Urinary bladder (tissue), 4 donors: ENCODE results near the gene CAPN13. TPM values are rescaled to one million over a fixed set of nuclear protein-coding genes. Genes with fewer than 3 reads are reported as not detected.

Experiments
- DNase-seq: peaks from one replicate; pipeline ENCODE4 v3.0.0-alpha.2; 2015; ENCODE audit errors: extremely low spot score
- H3K27ac ChIP-seq: one replicate; pipeline ENCODE4 v1.5.1; 2013; ENCODE audit warnings: low read depth, mild to moderate bottlenecking, moderate library complexity
- H3K36me3 ChIP-seq: one replicate; pipeline ENCODE4 v1.6.1; 2013; ENCODE audit warnings: mild to moderate bottlenecking, moderate library complexity; ENCODE audit not compliant: insufficient read depth
- H3K4me1 ChIP-seq: one replicate; pipeline ENCODE4 v1.6.1; 2013; ENCODE audit warnings: mild to moderate bottlenecking, moderate library complexity; ENCODE audit not compliant: insufficient read depth
- H3K4me3 ChIP-seq: one replicate; pipeline ENCODE4 v1.5.1; 2013; ENCODE audit warnings: low read depth, low read length
- WGBS: extraction: QIAGEN DNeasy Blood & Tissue Kit; methylation state at CpG from one replicate; pipeline ENCODE4 v1.1.7; 2013; 5-methylcytosine and 5-hydroxymethylcytosine counted together
- polyA plus RNA-seq: library from polyadenylated mRNA; stranded (reverse); fragments of 200-250 nt; gene quantifications from one replicate; pipeline ENCODE4 v1.2.3, GENCODE V29; 2013
- total RNA-seq: library from RNA; depleted of rRNA; stranded (reverse); fragments of >200 nt; gene quantifications from one replicate; pipeline ENCODE4 v1.2.3, GENCODE V29; 2014
- donor health status: healthy with polysubstance abuse.
- donor health status: healthy.

The CAPN13 gene
- total and polyA plus RNA-seq, 2 donors: 1.8 to 6.0 TPM

DNA sequence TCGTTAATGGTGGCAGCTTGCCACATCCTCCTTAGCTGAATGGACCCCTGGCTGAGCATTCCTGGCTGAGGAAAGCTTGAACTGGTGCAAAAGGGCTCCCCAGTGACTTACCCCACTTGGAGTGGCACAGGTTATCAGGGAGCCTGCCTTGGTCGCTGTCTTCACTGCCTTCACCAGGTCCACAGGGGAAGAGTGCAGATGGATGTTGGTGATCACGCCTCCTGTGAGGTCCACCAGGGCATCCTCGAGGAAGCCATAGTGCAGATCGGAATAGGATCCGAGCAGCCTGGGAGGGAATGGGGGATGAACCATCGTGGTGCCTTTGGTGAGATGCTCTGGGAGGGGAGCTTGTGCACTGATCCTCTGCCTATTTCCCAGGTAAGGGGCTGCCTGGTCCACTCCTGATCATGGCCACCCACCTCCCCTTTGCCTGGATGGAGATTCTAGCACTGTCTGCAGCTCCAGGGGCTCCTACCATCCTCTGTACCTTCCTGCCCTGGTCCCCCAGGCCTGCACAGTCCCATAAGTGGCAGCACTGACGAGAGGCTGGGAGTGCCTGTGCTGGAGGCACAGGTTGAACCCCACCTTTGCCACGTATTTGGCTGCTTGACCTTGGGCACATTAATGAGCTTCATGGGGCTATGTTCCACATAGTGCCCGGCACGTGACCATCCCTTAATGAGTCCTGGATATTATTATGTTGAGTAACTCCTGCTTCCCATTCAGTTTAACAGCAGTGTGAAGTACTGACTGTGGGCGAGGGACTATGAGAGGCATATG, 43.0 kb downstream of the CAPN13 start:
- Histone ChIP-seq H3K27ac (no peak overlapping the region), H3K36me3 (no peaks in the 10 kb centered on the region), H3K4me1 (no peaks in the 10 kb centered on the region), H3K4me3 (no peak overlapping the region)
- whole genome bisulfite sequencing: 86% methylated on average over 12 of the region's 12 CpGs
- DNase-seq: no peak

GRCh38 chr2:30763151-30763660, 44.0 kb downstream of the CAPN13 start:
- no peaks in the 10 kb centered on the region for H3K36me3 ChIP-seq
- no peaks in the 10 kb centered on the region for H3K4me1 ChIP-seq
- 70% methylated on average over 3 of the region's 3 CpGs for WGBS
- no peak overlapping the region for H3K4me3 ChIP-seq
- no peak overlapping the region for H3K27ac ChIP-seq
- DNase-seq: no peak

GRCh38 chr2:30761226-30761625, 46.0 kb downstream of the CAPN13 start:
- H3K27ac ChIP-seq: no peak overlapping the region

DNA sequence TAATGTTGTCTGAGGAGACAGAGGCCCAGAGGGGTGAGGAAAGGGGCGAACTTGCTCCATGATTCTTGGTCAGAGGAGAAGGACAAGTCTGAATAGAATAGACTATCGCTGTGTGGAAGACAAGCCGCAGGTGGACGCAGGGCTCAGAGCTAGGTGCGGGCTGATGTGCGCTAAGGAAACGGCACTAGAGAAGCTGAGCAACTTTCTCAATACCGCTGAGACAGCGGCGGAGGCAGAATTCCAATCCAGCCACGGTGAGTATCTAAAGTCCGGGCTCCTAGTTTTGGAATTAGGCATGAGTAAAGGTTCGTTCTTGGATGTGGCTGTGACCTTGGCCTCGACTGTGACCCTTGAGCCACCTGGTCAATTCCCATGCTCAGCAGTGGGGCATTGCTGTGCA, 47.8 kb downstream of the CAPN13 start:
- H3K36me3 ChIP-seq: no peaks in the 10 kb centered on the region
- H3K4me1 ChIP-seq: no peaks in the 10 kb centered on the region
- no peak overlapping the region for H3K4me3 ChIP-seq
- no peak overlapping the region for H3K27ac ChIP-seq
- no peak for DNase-seq
- 82% methylated on average over 14 of the region's 14 CpGs for WGBS

More at GRCh38 chr2:30761226-30761625, 46.0 kb downstream of the CAPN13 start:
- H3K4me1 ChIP-seq: no peaks in the 10 kb centered on the region
- DNase-seq: no peak
- H3K36me3 ChIP-seq: no peaks in the 10 kb centered on the region
- 83% methylated on average over 8 of the region's 8 CpGs for WGBS
- no peak overlapping the region for H3K4me3 ChIP-seq

GRCh38 chr2:30758191-30758651, 49.0 kb downstream of the CAPN13 start:
- Histone ChIP-seq H3K4me1 (no peaks in the 10 kb centered on the region), H3K4me3 (no peak overlapping the region), H3K36me3 (no peaks in the 10 kb centered on the region), H3K27ac (no peak overlapping the region)
- no peak for DNase-seq
- 15% methylated on average over 6 of the region's 6 CpGs for WGBS

- no peak for DNase-seq
- WGBS: 78% methylated on average over 11 of the region's 11 CpGs
- Histone ChIP-seq H3K4me1 (no peaks in the 10 kb centered on the region), H3K27ac (no peak overlapping the region), H3K36me3 (no peaks in the 10 kb centered on the region), H3K4me3 (no peak overlapping the region)
Measured at GRCh38 chr2:30757749-30758148, 49.5 kb downstream of the CAPN13 start.

DNA sequence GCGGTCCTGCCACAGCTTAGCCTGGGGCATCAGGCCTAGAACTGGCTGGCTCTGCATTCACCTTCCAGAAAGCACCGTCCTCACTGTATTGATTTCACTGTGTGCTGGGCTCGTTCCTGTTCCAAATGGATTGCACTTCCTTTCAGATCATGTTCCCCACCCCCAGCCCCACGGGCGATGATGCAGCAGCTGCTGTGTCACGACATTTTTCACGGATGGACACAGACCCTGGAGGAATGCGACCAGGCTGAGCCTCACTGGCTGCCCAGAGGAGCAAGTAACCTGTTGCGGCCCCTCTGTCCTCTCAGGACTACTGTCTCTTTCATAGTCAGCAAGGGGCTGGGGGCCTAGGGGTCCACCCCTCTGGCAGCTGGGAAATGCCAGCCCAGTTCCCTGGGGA, 50.3 kb downstream of the CAPN13 start:
- no peaks in the 10 kb centered on the region for H3K4me1 ChIP-seq
- H3K36me3 ChIP-seq: no peaks in the 10 kb centered on the region
- WGBS: 73% methylated on average over 9 of the region's 9 CpGs
- H3K27ac ChIP-seq: no peak overlapping the region
- no peak overlapping the region for H3K4me3 ChIP-seq
- no peak for DNase-seq

DNA sequence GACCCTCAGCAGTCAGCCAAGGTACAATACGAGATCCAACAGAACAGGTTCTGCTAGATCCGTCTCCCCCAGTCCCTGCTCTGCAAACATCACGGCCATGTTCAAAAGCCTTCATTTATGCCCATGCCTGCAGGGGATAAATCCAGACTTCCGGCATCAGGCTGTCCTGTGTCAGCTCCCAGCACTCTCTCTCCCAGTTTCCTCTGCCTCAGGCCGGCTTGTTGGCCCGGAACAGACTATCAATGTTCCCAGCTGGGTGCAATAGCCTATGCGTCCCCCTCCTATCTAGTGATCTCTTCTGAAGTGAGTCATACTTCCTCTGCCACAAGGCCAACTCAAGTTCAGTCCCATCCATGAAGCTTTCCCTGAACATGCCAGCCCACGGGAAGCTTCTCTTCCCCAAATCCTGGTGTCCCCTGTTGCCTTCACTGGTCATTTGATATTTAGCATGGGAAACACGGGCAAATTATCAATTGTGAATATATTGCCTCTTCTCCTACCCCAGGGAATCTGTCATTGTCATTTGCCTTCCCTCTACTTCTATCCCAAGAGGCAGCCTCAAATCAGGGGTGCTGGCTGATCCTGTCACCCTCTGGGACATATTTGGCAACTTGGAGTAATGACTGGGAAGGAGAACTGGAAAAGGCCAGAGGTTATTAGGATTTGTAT, 51.1 kb downstream of the CAPN13 start:
- no peak for DNase-seq
- Histone ChIP-seq H3K36me3 (no peaks in the 10 kb centered on the region), H3K4me1 (no peaks in the 10 kb centered on the region), H3K4me3 (no peak overlapping the region), H3K27ac (no peak overlapping the region)
- WGBS: 26% methylated on average over 9 of the region's 9 CpGs

- 73% methylated on average over 6 of the region's 6 CpGs for WGBS
Measured at GRCh38 chr2:30753630-30754029, 53.6 kb downstream of the CAPN13 start.

DNA sequence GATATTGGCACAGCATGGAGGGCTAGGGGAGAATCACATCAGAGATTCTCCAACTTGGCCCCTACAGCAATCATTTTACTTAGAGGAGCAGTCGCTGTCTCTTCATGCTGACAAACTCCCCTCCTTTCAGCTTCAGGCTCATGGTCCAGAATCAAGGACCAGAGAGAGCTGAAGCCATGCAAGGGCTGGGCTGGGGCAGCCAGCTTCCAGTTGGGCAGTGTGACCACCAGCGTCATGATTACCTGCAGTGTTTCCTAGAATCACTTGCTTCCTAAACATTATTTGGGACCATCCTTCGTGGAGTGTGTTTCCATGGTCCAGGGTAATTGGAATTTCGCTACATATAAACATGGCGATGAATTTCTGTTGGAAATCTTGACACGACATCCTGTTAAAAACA, 54.4 kb downstream of the CAPN13 start:
- Histone ChIP-seq H3K27ac (no peak overlapping the region), H3K4me1 (no peaks in the 10 kb centered on the region), H3K4me3 (no peak overlapping the region), H3K36me3 (no peaks in the 10 kb centered on the region)
- WGBS: 81% methylated on average over 6 of the region's 6 CpGs
- DNase-seq: no peak

More at GRCh38 chr2:30753630-30754029, 53.6 kb downstream of the CAPN13 start:
- H3K4me1 ChIP-seq: no peaks in the 10 kb centered on the region
- no peaks in the 10 kb centered on the region for H3K36me3 ChIP-seq
- no peak overlapping the region for H3K4me3 ChIP-seq
- no peak for DNase-seq
- no peak overlapping the region for H3K27ac ChIP-seq

DNA sequence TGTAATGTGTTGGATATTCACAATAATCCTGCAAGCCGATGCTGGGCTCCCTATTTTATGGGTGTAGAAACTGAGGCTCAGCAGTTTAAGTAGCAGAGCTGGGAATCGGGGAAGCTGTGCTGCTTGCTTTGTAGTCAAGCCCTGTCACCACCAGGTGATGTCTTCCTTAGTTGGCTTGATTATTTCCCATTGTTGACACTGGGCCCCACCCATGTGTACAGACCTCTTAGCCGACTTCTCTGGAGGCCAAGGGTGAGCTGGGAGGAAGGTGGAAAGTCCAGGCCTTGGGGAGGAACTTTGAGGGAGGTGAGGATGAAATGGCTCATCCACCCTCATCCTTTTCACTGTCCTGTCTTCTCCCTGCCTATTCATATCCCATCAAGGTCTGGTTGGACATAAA, 60.0 kb downstream of the CAPN13 start:
- 82% methylated on average over 3 of the region's 3 CpGs for WGBS
- Histone ChIP-seq H3K27ac (no peak overlapping the region), H3K36me3 (no peaks in the 10 kb centered on the region), H3K4me3 (no peak overlapping the region), H3K4me1 (no peaks in the 10 kb centered on the region)
- DNase-seq: no peak

DNA sequence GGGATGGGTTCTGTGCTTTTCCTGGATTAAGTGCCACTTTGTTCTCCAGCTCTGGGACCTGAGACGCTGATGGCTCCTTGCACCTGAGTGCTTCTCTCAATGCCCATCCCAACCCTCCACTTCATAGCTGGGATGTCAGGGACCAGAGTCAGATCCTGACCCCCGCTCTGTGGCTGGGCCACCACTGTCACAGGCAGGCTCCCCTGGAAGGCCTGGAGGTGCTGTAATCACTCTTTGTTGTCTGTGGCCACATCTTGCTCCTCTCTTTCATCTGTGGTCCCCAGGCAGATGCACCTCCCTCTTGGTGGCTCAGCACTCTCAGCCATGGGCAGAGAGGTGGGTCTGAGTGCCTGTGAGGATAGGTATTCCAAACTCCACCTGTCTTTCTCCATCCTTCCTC, 62.4 kb downstream of the CAPN13 start:
- 94% methylated on average over 2 of the region's 2 CpGs for WGBS
- Histone ChIP-seq H3K4me3 (no peak overlapping the region), H3K4me1 (no peaks in the 10 kb centered on the region), H3K27ac (no peak overlapping the region), H3K36me3 (no peaks in the 10 kb centered on the region)
- DNase-seq: no peak

GRCh38 chr2:30741576-30741975, 65.7 kb downstream of the CAPN13 start:
- 61% methylated on average over 7 of the region's 7 CpGs for WGBS
- Histone ChIP-seq H3K36me3 (no peaks in the 10 kb centered on the region), H3K4me1 (no peaks in the 10 kb centered on the region), H3K27ac (no peak overlapping the region), H3K4me3 (no peak overlapping the region)
- no peak for DNase-seq
